NCI-H2107 treated with DMSO at 0.1 percent for 48 hours (cell line): ENCODE measurements around the gene OR5I1.
"Not testable (repeated sequence)": the region's sequence is repeated elsewhere in the genome, so short reads cannot be mapped to it uniquely, and the experiment has no call there.

Source experiments
- DNase-seq: peaks from one replicate; lab custom pipeline; 2025; ENCODE audit not compliant: unreplicated experiment; lab: John Stamatoyannopoulos, UW

Gene OR5I1

DNA sequence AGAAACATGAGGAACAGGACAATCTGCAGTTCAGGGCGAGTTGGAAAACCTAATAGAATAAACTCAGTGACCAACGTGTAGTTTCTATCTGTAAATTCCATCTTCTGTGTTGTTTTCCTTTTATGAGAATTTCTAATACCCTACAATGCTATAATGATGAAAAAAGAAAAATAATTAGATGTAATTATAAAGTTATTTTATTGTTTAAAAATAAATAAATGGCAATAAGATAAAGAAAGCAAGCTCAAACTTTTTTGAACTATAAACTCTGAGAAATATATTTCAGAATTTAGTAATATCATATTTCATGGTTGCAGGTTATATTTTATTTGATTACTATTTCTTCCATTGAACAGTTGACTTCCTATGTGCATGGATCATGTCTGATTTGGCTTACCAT, at the start of gene OR5I1:
OR5I1 (minus strand) TSS at position 101 of the 400 bp plus-strand sequence; CDS start at position 101, 0 bp downstream.
- no peak for DNase-seq

DNA sequence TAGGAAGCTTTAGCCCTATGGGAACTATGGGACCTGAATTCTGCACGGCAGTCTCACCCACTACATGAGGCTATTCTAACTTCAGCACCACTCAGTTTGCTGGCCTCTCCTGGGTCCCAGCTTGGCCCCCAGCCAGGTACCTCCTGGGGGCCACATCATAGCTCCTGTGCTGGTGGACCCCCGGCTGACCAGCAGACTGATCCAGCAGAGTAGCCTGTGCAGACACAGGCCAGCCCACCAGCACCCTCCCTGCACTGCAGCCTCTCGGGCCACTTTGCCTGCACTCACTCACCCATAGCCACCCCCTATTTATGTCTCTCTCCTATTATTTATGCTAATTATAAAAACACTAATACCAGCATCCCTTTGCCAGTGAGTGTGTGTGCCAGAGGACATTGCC, 34.7 kb upstream of the OR5I1 start:
- no peak for DNase-seq

GRCh38 chr11:55969845-55970244, 33.6 kb upstream of the OR5I1 start, which contains the start of gene OR10AG1:
OR10AG1 (minus strand) TSS chr11:55969945; CDS start chr11:55969907, 38 bp downstream.
- DNase-seq = no peak

GRCh38 chr11:55967914-55968313, 31.7 kb upstream of the OR5I1 start:
- DNase-seq = no peak

DNA sequence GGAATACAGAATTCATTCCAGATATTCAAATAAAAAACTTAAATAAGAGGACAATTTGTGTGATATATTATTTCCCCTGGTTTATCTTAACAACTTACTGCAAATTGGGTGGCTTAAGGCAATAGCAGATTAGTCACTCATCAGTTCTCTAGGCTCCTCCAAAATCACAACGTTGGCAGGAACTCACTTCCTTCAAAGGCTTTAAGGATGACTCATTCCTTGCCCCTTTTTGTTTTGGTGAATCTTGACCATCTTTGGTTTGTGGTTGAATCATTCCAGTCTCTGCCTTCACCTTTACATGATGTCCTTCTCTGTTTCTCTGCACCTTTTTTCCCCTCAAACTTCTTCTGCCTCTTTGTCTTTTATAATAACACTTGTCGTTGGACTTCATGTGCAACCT, 30.2 kb upstream of the OR5I1 start:
- no peak for DNase-seq

DNA sequence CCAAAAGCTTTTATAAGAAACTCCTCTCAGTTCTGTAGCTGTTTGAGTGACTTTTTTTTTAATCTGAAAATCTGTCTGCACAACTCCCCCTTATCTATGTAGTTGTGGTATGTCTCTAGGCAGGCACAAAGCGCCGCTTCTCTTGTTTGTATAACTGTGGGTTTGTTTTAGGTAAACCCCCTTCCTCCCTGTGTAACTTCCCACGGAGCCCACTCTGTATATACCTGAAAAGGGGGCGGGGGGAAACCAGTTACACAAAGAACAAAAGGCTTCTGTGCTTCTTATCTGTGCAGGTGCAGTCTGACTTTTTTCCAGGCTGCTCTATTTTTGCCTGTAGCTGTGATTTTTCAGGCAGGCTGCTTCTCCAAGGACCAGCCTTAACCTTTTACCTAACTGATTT, 20.3 kb upstream of the OR5I1 start:
- no peak for DNase-seq

DNA sequence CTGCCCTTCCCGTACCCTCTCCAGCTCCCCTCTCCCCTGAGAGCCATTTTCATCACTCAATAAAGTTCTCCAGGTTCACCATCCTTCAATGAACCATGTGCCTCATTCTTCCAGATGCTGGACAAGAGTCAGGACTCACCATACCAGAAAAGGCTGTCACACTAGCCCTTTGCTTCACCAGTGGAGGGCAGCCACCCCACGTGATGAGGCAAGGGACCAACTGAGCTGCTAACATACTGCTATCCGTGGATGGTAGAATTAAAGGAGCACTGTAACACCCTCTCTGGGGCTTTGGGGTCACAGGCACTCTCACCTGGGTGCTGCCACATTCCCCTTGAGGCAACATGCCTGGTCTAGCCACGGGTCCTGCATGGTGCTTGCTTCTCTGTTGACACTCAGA, 13.1 kb upstream of the OR5I1 start:
- DNase-seq = no peak

DNA sequence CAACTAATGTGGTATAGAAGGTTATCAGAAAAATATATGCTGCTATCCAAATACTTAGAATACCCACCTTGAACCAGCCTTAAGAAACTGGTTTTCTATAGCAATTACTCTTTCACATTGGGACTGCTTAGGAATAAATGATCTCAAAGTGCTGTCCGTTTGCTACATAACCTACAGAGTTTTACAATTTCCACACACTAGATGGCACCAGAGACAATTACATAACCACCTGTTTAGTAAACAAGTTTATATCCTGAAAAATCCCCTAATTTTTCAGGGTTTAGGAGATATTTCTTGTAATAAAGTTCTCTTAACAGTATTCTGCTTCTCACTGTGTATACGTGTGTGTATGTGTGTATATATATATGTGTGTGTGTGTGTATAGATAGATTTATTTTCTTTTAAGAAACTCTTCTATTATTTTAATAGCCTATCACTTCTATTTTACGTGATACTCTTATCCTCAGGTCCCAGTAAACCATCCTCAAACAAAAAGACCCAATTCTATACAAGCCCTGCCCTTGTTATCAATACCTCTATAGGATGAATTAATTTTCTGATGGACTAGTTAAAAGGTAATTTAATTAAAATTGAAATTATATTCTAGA, 6.7 kb upstream of the OR5I1 start:
- peak; percentile 1 for DNase-seq

DNA sequence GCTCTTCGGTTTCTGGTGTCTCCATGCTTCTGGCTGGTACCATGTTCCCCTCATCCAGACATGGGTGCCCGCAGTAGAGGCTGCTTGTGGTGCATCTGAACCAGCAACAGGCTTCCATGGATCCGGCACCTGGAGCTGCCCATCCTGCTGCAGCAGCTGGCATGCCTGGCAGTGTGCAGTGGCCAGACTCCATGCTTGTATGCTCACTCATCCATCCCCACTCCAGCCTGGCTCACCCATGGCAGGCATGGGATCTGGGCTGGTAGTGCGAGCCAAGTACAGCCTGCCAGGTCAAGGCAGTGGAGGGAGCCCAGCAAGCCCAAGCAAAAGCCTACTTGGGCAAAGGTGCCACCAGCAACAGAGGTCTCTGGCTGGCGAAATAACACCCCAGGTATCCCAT, 15.7 kb downstream of the OR5I1 start:
- no peak for DNase-seq

DNA sequence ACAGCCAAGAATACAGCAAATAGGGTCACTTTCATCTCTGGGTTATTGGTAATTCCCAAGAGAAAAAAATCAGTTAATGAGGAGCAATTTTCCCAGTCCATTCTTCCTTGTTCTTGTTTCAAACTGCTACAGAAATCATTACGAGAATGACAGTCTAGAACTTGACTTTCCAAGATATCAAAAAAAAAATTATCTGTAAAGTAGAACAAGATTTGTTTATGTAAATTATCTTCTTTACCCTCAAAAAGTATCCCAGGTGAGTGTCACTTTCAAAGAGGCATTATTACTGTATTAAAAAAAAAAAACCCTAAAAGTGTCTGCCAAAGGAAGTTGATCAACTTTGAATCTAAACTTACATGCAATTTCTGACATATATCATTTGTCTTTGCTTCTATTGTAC, 21.7 kb downstream of the OR5I1 start, which contains the start of gene OR5W2:
OR5W2 (minus strand) TSS at position 101 of the 400 bp plus-strand sequence; CDS start at position 101, 0 bp downstream.
- DNase-seq = no peak

DNA sequence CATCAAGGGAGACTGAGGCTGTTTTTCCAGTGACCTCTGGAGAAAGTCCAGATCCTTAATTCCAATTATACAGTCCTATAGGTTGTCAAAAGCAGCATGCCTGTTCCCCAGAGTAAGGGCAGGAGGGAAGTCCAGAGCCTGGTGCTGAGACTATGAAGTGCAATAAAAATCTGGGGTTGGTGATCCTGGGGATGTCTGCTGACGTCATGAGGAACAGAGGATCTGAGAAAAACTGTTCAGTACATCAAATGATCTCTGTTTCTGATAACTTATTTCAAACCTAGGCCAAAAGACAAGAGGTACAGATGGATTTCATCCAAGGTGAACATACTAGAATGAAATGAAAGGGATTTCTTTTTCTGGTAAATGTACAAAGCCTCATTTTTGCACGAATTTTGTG, 33.9 kb downstream of the OR5I1 start:
- no peak for DNase-seq

GRCh38 chr11:55895216-55895615, 41.0 kb downstream of the OR5I1 start:
- no peak for DNase-seq

DNA sequence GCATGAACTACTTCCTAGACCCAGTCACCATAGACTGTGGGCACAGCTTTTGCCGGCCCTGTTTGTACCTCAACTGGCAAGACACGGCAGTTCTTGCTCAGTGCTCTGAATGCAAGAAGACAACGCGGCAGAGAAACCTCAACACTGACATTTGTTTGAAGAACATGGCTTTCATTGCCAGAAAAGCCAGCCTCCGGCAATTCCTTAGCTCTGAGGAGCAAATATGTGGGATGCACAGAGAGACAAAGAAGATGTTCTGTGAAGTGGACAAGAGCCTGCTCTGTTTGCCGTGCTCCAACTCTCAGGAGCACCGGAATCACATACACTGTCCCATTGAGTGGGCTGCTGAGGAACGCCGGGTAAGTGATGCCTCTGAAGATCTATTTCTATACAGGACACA, 50.7 kb downstream of the OR5I1 start:
- DNase-seq = not testable (repeated sequence)
